ENCODE data around the gene MOXD1.

The MOXD1 gene

GRCh38 chr6:132400883-132401617 lies at the start of gene MOXD1:
TSS of gene MOXD1 (minus strand) at chr6:132401475. CDS start at chr6:132401426, 49 bp downstream.
- FAIRE-seq (no peak), DNase-seq (ENCODE audit: insufficient read length, low spot score) (peak; percentile 41)

DNA sequence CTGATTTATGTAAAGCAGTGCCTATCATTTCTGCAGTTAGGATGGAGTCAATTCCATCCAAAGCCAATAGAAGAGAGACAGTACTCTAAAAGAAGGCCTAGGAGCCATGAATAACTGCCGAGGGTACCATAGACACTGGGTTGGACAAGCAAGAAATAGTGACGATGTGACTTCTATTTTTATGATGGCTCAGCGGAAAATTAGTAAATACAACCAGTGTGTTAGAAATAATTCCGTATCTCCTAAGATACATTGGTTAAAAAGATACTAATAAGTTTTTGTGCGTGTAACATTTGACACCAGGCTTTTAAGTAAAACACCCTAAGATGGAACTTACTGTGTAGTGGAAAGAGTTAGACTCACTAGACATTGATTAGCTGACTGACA lies 45.6 kb upstream of the MOXD1 start:
- FAIRE-seq: no peak
- no peak for DNase-seq (ENCODE audit: insufficient read length, low spot score)

DNA sequence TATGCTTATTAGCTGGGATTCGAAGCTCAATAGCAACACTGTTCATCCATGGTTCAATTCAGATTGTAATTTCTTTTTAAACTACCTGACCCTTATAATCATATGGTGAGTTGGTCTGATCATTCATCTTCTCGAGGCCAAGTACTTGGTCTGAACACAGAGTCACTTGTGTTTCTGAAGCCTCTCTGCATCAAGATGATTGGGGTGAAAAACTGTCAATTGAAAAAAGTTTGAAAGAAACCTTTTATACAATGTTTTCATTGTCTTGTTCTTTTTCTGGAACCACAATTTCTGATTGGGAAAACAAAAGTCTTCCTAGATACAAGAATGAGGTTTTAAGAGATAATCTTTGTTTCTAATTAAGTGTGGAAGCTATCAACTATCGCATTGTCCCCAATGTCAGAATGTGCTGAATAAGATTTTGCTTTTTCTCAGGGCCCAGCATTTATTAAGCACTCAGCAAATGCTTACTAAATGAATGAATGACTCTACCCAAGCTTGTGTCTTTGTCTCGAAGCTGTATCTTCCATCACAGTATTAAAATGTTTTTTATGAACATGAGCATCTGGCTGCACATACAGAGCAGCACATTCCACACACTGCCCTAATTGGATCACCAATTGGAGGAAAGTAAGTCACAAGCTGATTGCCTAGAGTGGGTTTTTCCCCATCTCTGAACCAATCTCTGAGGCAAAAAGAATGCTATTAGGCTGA lies 45.0 kb upstream of the MOXD1 start:
- DNase-seq (ENCODE audit: insufficient read length, low spot score) (no peak), FAIRE-seq (no peak)

GRCh38 chr6:132445201-132445951 lies 44.1 kb upstream of the MOXD1 start:
- no peak for FAIRE-seq
- peak; percentile 18 for DNase-seq (ENCODE audit: insufficient read length, low spot score)

DNA sequence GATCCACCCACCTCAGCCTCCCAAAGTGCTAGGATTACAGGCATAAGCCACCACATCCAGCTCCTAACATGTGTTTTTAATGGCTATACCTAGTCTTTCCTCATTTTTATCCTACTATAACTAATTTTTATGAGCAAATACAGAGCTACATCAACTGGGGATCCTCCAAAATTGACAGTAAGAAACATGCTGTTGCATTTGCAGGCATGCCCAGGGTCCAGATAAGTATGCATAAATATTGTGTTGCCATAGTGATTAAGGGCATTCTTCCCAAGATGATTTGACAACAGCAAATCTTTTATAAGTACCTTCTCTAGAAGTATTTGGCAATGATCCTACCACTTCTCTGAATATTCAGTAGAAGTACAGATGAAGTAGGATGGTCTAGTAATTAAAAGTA lies 41.9 kb upstream of the MOXD1 start:
- DNase-seq (ENCODE audit: insufficient read length, low spot score) (no peak), FAIRE-seq (no peak)

DNA sequence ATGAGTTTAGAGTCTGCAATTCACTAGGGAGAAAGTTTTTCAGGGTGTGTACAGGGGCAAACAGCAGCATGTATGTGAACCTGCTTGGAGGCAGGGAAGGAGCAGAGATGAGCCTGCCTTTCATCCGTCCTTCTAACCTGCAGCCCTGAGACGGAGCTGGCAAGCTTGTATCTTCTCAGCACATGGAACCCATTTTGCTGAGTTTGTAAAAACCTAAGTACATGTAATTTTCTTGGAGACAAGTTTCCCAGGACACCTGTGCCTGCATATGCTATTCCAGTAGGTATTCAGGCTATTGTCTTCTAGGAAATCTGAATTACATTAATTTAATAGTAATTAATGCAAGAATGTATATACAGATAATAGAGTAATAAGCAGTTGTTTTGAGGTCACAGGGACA lies 28.8 kb upstream of the MOXD1 start:
- no peak for DNase-seq (ENCODE audit: insufficient read length, low spot score)
- FAIRE-seq: no peak

DNA sequence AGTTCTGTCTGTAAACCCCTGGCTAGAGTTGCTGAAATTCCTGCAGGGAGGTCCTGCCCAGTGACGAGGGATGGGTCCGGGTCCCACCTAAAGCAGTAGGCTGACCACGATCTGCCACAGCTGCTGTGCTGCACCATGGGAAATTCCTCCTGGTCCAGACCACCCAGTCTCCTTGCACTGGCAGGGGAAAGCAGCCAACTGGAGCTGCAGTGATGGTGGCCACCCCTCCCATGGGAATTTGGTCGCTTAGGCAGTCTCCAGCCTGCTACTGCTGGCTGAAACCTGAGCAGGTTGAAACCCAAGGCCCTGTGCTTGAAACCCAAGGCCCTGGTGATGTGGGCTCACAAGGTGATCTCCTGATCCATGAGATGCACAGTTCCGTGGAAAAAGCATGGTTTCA lies 23.9 kb upstream of the MOXD1 start:
- FAIRE-seq: no peak

GRCh38 chr6:132423839-132424238 lies 22.6 kb upstream of the MOXD1 start:
- FAIRE-seq (no peak), DNase-seq (ENCODE audit: insufficient read length, low spot score) (no peak)

More for the DNA sequence above, 23.9 kb upstream of the MOXD1 start:
- DNase-seq (ENCODE audit: insufficient read length, low spot score): no peak

- FAIRE-seq: no peak
- DNase-seq (ENCODE audit: insufficient read length, low spot score): no peak
These were observed 17.1 kb upstream of the MOXD1 start for GRCh38 chr6:132418235-132418965.

DNA sequence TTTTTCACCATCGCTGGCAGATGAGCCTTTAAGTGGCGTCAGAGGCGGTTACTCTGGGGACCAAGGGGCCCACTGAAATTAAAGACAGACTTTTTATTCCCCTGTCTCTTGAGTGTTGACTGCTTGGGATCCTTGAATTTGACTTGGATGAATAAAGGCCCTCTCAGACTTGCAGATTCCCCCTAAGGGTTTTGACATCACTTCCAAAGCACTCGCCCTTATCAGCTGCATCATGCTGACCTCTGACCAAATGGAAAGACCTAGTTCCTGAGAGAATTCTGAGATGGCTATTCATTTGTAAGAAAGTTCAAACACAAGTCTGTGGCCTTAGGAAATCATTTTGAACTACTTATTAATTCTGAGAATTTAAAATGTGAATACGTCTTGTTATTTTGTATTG lies 13.5 kb upstream of the MOXD1 start:
- no peak for DNase-seq (ENCODE audit: insufficient read length, low spot score)
- no peak for FAIRE-seq

DNA sequence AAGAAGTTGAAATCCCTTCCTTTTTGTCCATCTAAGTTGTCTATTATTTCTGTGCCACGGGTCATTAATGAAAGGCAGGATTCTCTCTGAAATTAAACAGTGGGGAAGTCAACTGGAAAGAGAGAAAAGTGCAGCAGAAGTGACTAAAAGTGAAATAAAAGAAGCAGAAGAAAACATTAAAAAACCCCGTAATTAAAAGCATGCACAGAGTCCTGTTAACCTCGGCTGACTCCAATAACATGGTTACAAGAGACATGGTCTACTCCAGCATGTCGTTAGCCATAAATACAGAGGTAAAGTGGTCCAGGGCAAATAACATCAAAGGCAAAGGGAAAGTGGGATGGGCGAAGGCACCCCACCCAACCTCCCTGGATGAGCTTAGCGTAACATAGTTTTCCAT lies 13.0 kb upstream of the MOXD1 start:
- DNase-seq (ENCODE audit: insufficient read length, low spot score): no peak
- FAIRE-seq: no peak

- DNase-seq (ENCODE audit: insufficient read length, low spot score) (no peak), FAIRE-seq (no peak)
These were observed 12.2 kb upstream of the MOXD1 start for GRCh38 chr6:132413499-132413802.

GRCh38 chr6:132412656-132413498 lies 11.6 kb upstream of the MOXD1 start:
- DNase-seq (ENCODE audit: insufficient read length, low spot score) (no peak), FAIRE-seq (no peak)

GRCh38 chr6:132411296-132411695 lies 10.0 kb upstream of the MOXD1 start:
- DNase-seq (ENCODE audit: insufficient read length, low spot score) (no peak), FAIRE-seq (no peak)

- DNase-seq (ENCODE audit: insufficient read length, low spot score) (no peak), FAIRE-seq (no peak)
These were observed 9.6 kb upstream of the MOXD1 start for GRCh38 chr6:132410830-132411229.

- FAIRE-seq (no peak), DNase-seq (ENCODE audit: insufficient read length, low spot score) (no peak)
These were observed 4.1 kb upstream of the MOXD1 start for GRCh38 chr6:132405143-132405915.

DNA sequence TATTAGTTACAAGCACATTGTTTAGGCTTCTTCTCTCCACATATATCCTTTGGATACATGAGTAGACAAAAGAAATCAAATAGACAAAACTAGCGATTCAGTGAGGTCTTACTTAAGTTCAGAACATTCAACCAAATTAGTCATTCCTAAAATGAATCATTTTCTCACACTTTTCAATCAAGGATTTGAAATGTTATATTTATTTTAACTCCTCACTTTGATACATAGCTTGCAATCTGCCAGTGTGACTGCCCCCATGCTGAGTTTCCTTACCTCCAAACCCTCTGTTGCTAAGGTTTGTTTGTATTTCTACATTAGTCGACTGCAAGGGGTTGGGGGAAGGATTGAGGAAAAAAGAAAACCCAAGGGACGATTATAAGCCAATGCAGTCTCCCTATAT lies 3.5 kb upstream of the MOXD1 start:
- no peak for FAIRE-seq
- DNase-seq (ENCODE audit: insufficient read length, low spot score): no peak

DNA sequence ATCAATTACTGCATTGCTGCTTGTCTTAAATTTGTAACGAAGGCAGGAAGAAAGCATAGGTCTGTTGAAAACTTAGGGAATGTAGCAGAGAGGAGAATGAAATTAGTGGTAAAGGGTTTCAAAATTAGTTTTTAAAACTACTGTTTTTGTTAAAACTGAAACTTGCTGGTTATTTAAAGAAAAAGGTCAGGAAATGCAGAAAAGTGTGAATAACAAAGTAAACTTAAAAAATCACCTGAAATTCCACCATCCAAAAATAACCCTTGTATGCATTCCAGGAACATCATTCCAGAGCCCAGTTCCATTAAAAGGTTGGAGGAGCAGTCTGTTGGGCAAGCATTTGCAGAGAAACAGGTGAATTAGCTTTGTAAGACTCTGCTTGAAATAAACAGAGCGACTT lies 3.1 kb upstream of the MOXD1 start:
- FAIRE-seq: no peak

DNA sequence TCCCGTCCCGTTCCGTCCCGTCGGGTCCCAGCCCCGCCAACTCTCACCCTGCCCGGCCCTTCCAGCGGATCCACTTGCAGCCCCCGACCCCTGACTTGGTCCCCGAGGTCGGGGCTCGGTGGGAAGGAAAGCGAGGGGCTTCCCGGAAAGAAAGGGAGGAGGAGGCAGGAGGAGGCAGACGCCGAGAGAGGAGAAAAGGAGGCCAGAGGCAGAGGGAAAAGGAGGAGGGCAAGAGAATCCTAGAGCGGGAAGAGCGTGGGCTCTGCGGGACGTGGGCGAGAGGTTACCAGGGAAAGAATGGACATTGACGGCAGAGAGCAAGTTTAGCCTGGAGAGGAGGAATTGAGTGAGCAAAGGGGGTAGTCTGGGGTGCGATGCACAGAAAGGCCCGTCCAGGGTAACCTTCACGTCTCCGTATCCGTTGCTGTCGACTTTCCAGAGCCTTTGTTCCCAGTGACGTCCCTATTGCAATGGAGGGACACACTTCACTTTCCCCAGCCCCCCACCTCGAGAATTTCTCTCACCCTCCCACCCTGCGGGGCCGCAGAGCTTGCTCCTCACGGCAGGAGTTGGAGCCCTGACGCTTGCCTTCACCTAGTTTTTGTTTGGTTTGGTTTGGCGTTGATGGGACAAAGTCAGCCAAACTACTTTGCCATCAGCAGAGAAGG lies 477 bp upstream of the MOXD1 start:
- no peak for FAIRE-seq
- no peak for DNase-seq (ENCODE audit: insufficient read length, low spot score)

More for the DNA sequence above, 3.1 kb upstream of the MOXD1 start:
- no peak for DNase-seq (ENCODE audit: insufficient read length, low spot score)

Data from HTR-8/SVneo (cell line).